DOHH2 (cell line): Measurements from ENCODE around the gene MAD2L1.

Experiments used
- H3F3A ChIP-seq: fragments of 200-600 bp; sonication (generic), shearing (Covaris generic); 2 replicates; pipeline ENCODE4 v1.6.0; 2016; ENCODE audit warnings: antibody characterized with exemption, mild to moderate bottlenecking; ENCODE audit not compliant: control insufficient read depth, insufficient read depth
- H3K27ac ChIP-seq: fragments of 200-600 bp; sonication (generic); 2 replicates; pipeline ENCODE4 v1.5.1; 2014; ENCODE audit warnings: low read depth, mild to moderate bottlenecking, low read length, moderate library complexity
- H3K27me3 ChIP-seq: fragments of 200-600 bp; sonication (generic); 2 replicates; pipeline ENCODE4 v1.6.1; 2014; ENCODE audit warnings: mild to moderate bottlenecking, low read length, mixed read lengths; ENCODE audit not compliant: control insufficient read depth
- H3K36me3 ChIP-seq: fragments of 200-600 bp; sonication (generic); 2 replicates; pipeline ENCODE4 v1.6.1; 2014; ENCODE audit warnings: mild to moderate bottlenecking, low read length, moderate library complexity, mixed read lengths; ENCODE audit not compliant: control insufficient read depth
- H3K4me1 ChIP-seq: fragments of 200-600 bp; sonication (generic); 2 replicates; pipeline ENCODE4 v1.6.1; 2014; ENCODE audit warnings: mild to moderate bottlenecking, low read length, mixed read lengths; ENCODE audit not compliant: control insufficient read depth
- H3K4me2 ChIP-seq: fragments of 200-600 bp; sonication (generic); 2 replicates; pipeline ENCODE4 v1.6.0; 2014; ENCODE audit warnings: mild to moderate bottlenecking, low read length, moderate library complexity
- H3K4me3 ChIP-seq: fragments of 200-600 bp; sonication (generic); 2 replicates; pipeline ENCODE4 v1.5.1; 2014; ENCODE audit warnings: mild to moderate bottlenecking, low read length, mixed read lengths
- H3K79me2 ChIP-seq: fragments of 200-600 bp; sonication (generic); 2 replicates; pipeline ENCODE4 v1.6.1; 2014; ENCODE audit warnings: mild to moderate bottlenecking, low read length, mixed read lengths; ENCODE audit not compliant: control insufficient read depth
- H3K9me2 ChIP-seq: fragments of 200-600 bp; sonication (generic); replicated peaks from 2 replicates; pipeline ENCODE4 v1.6.1; 2014; ENCODE audit warnings: mild to moderate bottlenecking, low read length, mixed read lengths; ENCODE audit not compliant: control insufficient read depth
- H3K9me3 ChIP-seq: fragments of 200-600 bp; sonication (generic); 2 replicates; pipeline ENCODE4 v1.6.1; 2014; ENCODE audit warnings: antibody characterized with exemption, low read length, mixed read lengths; ENCODE audit not compliant: control insufficient read depth, insufficient read depth
- H4K20me1 ChIP-seq: fragments of 200-600 bp; sonication (generic); 2 replicates; pipeline ENCODE4 v1.6.0; 2014; ENCODE audit warnings: low read depth, mild to moderate bottlenecking, antibody characterized with exemption, low read length, moderate library complexity; ENCODE audit not compliant: control insufficient read depth, insufficient read depth
- CTCF ChIP-seq: fragments of 200-600 bp; sonication (generic); IDR thresholded peaks from one replicate; pipeline ENCODE4 v1.5.1; 2014; ENCODE audit warnings: antibody characterized with exemption, mild to moderate bottlenecking, low read depth, low read length; ENCODE audit not compliant: poor library complexity, severe bottlenecking
- EZH2phosphoT487 ChIP-seq: fragments of 200-600 bp; sonication (generic); IDR thresholded peaks from 2 replicates; pipeline ENCODE4 v1.6.1; 2017; ENCODE audit warnings: borderline replicate concordance, mild to moderate bottlenecking, antibody characterized with exemption, low read length, moderate library complexity, mixed read lengths

MAD2L1 gene

GRCh38 chr4:120043828-120044227 lies 22.8 kb downstream of the MAD2L1 start:
- no peaks in the 10 kb centered on the region for H3K4me1 ChIP-seq
- H3K9me2 ChIP-seq = no peaks in the 10 kb centered on the region
- TF ChIP-seq EZH2phosphoT487 (no peak), CTCF (no peak)
- no peak overlapping the region for H3K27ac ChIP-seq
- no peak overlapping the region for H3K4me2 ChIP-seq
- H3K4me3 ChIP-seq = no peak overlapping the region
- no peaks in the 10 kb centered on the region for H3F3A ChIP-seq
- no peaks in the 10 kb centered on the region for H4K20me1 ChIP-seq
- H3K36me3 ChIP-seq = no peaks in the 10 kb centered on the region
- no peaks in the 10 kb centered on the region for H3K9me3 ChIP-seq
- H3K27me3 ChIP-seq = no peaks in the 10 kb centered on the region
- no peaks in the 10 kb centered on the region for H3K79me2 ChIP-seq

GRCh38 chr4:120037411-120037810 lies 29.2 kb downstream of the MAD2L1 start:
- Histone ChIP-seq H3K4me1 (no peaks in the 10 kb centered on the region), H3K4me3 (no peak overlapping the region), H3K4me2 (no peak overlapping the region), H4K20me1 (no peaks in the 10 kb centered on the region), H3F3A (no peaks in the 10 kb centered on the region), H3K79me2 (no peaks in the 10 kb centered on the region), H3K9me2 (no peaks in the 10 kb centered on the region; the same call in 1 of the 2 replicates), H3K36me3 (no peaks in the 10 kb centered on the region), H3K9me3 (no peaks in the 10 kb centered on the region), H3K27me3 (peaks cover 3% of the 10 kb centered on the region; the same call in 1 of the 2 replicates), H3K27ac (no peak overlapping the region)
- no peak for TF ChIP-seq EZH2phosphoT487
- TF ChIP-seq CTCF = no peak

GRCh38 chr4:120034913-120035312 lies 31.7 kb downstream of the MAD2L1 start:
- Histone ChIP-seq H3K4me1 (no peaks in the 10 kb centered on the region), H3F3A (no peaks in the 10 kb centered on the region), H3K27me3 (peaks cover 6% of the 10 kb centered on the region; the same call in 1 of the 2 replicates), H3K9me3 (no peaks in the 10 kb centered on the region), H3K4me3 (no peak overlapping the region), H3K4me2 (no peak overlapping the region), H3K27ac (no peak overlapping the region), H4K20me1 (no peaks in the 10 kb centered on the region), H3K9me2 (no peaks in the 10 kb centered on the region; the same call in 1 of the 2 replicates), H3K79me2 (no peaks in the 10 kb centered on the region), H3K36me3 (no peaks in the 10 kb centered on the region)
- TF ChIP-seq EZH2phosphoT487 (no peak), CTCF (no peak)

GRCh38 chr4:120026853-120027252 lies 39.8 kb downstream of the MAD2L1 start:
- H3K36me3 ChIP-seq = no peaks in the 10 kb centered on the region
- H3K4me2 ChIP-seq = no peak overlapping the region
- no peaks in the 10 kb centered on the region for H4K20me1 ChIP-seq
- no peak overlapping the region for H3K4me3 ChIP-seq
- H3F3A ChIP-seq = no peaks in the 10 kb centered on the region
- H3K27me3 ChIP-seq = peaks cover 6% of the 10 kb centered on the region
- TF ChIP-seq CTCF (no peak), EZH2phosphoT487 (no peak)
- no peaks in the 10 kb centered on the region for H3K79me2 ChIP-seq
- no peak overlapping the region for H3K27ac ChIP-seq
- H3K4me1 ChIP-seq = no peaks in the 10 kb centered on the region
- H3K9me2 ChIP-seq = no peaks in the 10 kb centered on the region
- H3K9me3 ChIP-seq = no peaks in the 10 kb centered on the region
